Natural killer cell treated with Interleukin-12 subunit alpha and Interleukin-12 subunit beta and Interleukin-15 and Interleukin-18, amount 100 ng/mL, for 72 hours (primary cell): ENCODE results near the gene KRT37. TPM values are rescaled to one million over a fixed set of nuclear protein-coding genes. Genes with fewer than 3 reads are reported as not detected.

Experiments
- ATAC-seq, 2 donors: fragments of 150-1000 bp; cut with Tn5 transposase in 1 of 2; sonication (Bioruptor Pico), chemical (Tn5 transposase) in 1 of 2; 2 replicates each; pipeline ENCODE4 v1.10.0; 2021
- DNase-seq: peaks from one replicate; pipeline ENCODE4 v3.0.0; 2022; ENCODE audit warnings: low spot score
- H3K27ac Mint-ChIP-seq, 2 donors: 1 replicate in 1 of 2; 2 replicates in 1 of 2; pipeline ENCODE4 v1.8.0; 2022; ENCODE audit warnings: mixed read lengths in 2 of 2, mild to moderate bottlenecking in 1 of 2, moderate library complexity in 1 of 2
- H3K27me3 Mint-ChIP-seq, 2 donors: 1 replicate in 1 of 2; 2 replicates in 1 of 2; pipeline ENCODE4 v1.8.0; 2022; ENCODE audit warnings: mixed read lengths in 2 of 2
- H3K36me3 Mint-ChIP-seq: one replicate; pipeline ENCODE4 v1.8.0; 2022; ENCODE audit warnings: mixed read lengths
- H3K4me1 Mint-ChIP-seq, 2 donors: 1 replicate in 1 of 2; 2 replicates in 1 of 2; pipeline ENCODE4 v1.8.0; 2022; ENCODE audit warnings: low read depth in 2 of 2, mixed read lengths in 2 of 2, mild to moderate bottlenecking in 1 of 2
- H3K4me3 Mint-ChIP-seq: one replicate; pipeline ENCODE4 v1.8.0; 2022; ENCODE audit warnings: mixed read lengths
- H3K9me3 Mint-ChIP-seq: 2 replicates; pipeline ENCODE4 v1.8.0; 2022; ENCODE audit warnings: mixed read lengths
- total RNA-seq, 2 donors: library from RNA; stranded (reverse); gene quantifications; one replicate each; pipeline ENCODE4 v1.2.3, GENCODE V29; 2022

The KRT37 gene
- not detected for total RNA-seq

DNA sequence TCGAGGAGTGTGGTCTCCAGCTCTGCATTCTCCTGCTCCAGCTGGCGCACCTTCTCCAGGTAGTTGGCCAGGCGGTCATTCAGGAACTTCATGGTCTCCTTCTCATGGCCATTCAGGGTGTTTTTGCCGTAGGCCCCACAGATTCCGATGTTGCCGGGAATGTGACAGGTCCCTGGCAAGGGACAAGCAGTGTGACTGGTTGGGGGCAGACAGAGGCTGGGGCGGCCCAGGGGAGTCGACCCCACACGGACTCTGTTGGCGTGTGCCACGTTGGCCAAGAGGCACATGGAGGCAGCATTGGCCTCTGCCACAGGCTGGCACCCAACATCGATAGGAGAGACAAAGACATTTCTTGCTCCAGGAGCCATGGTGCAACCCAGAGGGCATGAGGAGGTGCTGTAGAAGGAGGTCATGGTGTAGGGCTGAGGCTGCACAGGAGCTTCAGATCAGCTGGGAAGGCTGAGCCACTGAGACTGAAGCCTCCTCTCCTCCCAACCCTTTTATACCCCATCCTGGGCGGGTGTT is at the start of gene KRT37:
TSS of gene KRT37 (minus strand) at position 475 of the 525 bp plus-strand sequence. CDS start at position 413, 62 bp downstream.
- no peak within 1 kb of the TSS for H3K4me3 Mint-ChIP-seq
- no peak for ATAC-seq
- peaks cover 12 to 14% of the 10 kb centered on the region in 2 donors for H3K27me3 Mint-ChIP-seq
- DNase-seq, result no peak
- no peaks in the 10 kb centered on the region for H3K36me3 Mint-ChIP-seq
- H3K4me1 Mint-ChIP-seq, result no peaks in the 10 kb centered on the region
- no peak within 1 kb of the TSS for H3K27ac Mint-ChIP-seq
- no peaks in the 10 kb centered on the region for H3K9me3 Mint-ChIP-seq

DNA sequence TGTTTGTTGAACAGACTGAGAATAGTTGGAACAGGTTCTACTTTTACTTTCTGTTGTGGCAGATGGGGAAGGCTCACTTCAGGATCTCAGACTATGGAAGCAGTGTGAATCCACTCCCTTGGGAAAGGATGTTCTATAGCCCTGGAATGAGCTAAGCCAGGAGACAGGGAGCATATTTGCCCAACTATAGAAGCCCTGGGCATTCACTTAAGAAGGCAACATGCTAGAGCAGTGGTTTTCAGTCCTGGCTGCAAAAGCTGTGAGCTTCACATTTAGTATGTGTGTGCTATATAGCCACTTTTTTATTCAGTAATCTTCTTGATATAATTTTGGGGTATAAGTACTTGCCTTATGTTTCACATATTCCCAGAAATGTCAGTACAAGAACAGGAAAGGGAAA is 44.0 kb upstream of the KRT37 start:
- H3K36me3 Mint-ChIP-seq, result no peaks in the 10 kb centered on the region
- H3K4me1 Mint-ChIP-seq, result no peaks in the 10 kb centered on the region
- ATAC-seq (no peak), DNase-seq (no peak)
- H3K27me3 Mint-ChIP-seq, result peaks cover 6 to 7% of the 10 kb centered on the region in 2 donors
- no peak overlapping the region for H3K4me3 Mint-ChIP-seq
- H3K9me3 Mint-ChIP-seq, result no peaks in the 10 kb centered on the region
- no peak overlapping the region for H3K27ac Mint-ChIP-seq

DNA sequence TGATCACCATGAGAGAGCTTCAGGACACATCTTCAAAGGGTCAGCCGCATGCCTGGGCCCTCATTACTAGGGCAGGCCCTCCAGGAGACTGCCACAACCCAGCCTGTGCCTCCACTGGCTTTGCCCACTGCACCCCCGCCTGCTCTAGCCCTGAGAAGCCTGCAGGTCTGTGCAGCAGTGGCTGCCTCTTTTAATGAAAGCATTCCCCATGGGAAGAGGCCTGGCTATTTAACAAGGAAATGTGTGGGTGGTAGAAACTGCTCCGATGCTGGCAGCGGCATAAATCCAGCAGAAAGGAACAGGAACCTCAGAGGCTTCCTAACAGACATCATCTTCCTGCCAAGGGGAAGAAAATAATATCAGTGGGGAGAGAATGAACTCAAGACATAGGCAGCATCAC is 43.2 kb upstream of the KRT37 start:
- peaks cover 0 to 3% of the 10 kb centered on the region in 2 donors for H3K27me3 Mint-ChIP-seq
- no peak overlapping the region for H3K27ac Mint-ChIP-seq
- no peaks in the 10 kb centered on the region for H3K9me3 Mint-ChIP-seq
- H3K4me3 Mint-ChIP-seq, result no peak overlapping the region
- no peaks in the 10 kb centered on the region for H3K36me3 Mint-ChIP-seq
- H3K4me1 Mint-ChIP-seq, result no peaks in the 10 kb centered on the region
- DNase-seq (no peak), ATAC-seq (no peak)

DNA sequence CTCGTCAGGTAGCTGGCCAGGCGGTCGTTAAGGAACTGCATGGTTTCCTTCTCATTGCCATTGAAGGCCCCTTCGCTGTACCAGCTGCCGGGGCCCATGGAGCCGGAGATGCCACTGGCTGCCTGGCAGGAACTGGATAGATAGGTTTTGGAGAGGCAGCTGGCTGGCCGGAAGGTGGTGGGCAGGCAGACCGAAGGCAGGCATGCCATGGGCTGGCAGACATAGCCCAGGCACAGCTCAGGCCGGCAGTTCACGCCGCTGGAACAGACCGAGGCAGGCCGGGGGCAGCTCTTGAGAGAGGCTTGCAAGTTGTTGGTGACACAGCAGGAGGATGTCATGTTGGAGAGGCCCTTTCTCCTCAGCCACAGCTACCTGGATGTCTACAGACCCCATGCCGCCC is 42.6 kb upstream of the KRT37 start, which contains the start of gene KRT32:
TSS of gene KRT32 (minus strand) at position 399 of the 400 bp plus-strand sequence. CDS start at position 338, 61 bp downstream.
- H3K36me3 Mint-ChIP-seq, result no peaks in the 10 kb centered on the region
- H3K4me3 Mint-ChIP-seq, result no peak within 1 kb of the TSS
- ATAC-seq (no peak), DNase-seq (no peak)
- H3K27me3 Mint-ChIP-seq, result peaks cover 0 to 3% of the 10 kb centered on the region in 2 donors
- no peaks in the 10 kb centered on the region for H3K9me3 Mint-ChIP-seq
- H3K27ac Mint-ChIP-seq, result no peak within 1 kb of the TSS
- H3K4me1 Mint-ChIP-seq, result no peaks in the 10 kb centered on the region

DNA sequence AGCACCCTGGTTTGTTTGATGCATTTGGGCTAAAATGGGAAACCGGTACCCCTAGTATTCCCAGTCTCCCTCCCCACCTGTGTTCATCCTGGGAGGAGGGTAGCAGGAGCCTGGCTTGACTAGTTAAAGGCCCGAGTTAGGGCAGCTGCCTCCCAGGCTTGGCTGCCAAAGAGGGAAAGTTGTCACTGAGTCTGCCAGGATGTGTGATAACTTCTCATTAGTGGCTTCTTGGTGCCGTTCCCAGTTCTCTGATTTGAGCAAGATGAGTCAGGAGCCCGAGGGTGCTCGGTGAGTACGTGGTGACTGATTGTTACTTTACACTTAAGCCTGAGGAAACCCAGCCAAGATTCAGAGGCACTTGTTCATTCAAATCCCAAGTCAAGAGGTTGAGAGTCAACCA is 40.3 kb upstream of the KRT37 start:
- ATAC-seq, result peak in 1 of 2 donors; percentile 34
- no peak for DNase-seq
- Mint-ChIP-seq H3K9me3 (no peaks in the 10 kb centered on the region), H3K27me3 (peaks cover 7 to 8% of the 10 kb centered on the region in 2 donors), H3K4me3 (no peak overlapping the region), H3K4me1 (no peaks in the 10 kb centered on the region), H3K27ac (no peak overlapping the region), H3K36me3 (no peaks in the 10 kb centered on the region)

DNA sequence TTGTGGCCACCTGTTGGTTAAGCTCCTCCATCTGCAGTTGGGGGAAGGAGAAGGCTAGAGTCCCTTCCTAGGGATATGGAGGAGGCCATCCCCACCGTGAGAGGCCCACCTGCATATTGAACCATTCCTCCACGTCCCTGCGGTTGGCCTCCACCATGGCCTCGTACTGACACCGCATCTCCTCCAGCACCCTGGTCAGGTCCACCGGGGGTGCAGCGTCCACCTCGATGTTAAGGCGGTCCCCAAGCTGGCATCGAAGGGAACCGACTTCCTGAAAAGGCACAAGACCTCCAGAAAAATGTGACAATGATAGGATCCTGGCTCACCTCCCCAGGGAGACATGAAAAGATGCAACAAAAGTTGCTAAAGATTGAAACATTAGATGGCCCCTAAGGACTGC is 39.8 kb upstream of the KRT37 start:
- Mint-ChIP-seq H3K9me3 (no peaks in the 10 kb centered on the region), H3K36me3 (no peaks in the 10 kb centered on the region), H3K4me1 (no peaks in the 10 kb centered on the region), H3K27ac (no peak overlapping the region), H3K27me3 (peaks cover 7 to 8% of the 10 kb centered on the region in 2 donors), H3K4me3 (no peak overlapping the region)
- ATAC-seq (no peak), DNase-seq (no peak)

DNA sequence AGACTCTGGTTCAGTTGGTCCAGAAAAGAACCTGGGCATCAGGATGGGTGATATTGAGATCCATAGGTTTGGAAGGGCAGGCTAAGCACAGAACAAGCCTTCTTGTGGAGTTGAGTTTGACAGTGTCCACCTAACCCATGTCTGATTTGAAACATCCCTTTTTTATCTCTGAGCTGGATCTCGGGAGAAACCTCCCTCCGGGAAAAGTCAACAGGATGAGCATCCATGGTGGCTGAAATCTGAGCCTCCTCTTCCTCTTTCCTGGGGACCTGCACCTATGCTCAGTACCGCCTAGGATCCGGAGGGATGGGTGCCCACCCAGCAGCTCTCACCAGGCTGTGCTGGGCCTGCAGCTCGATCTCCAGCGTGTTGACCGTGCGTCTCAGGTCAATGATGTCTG is 39.4 kb upstream of the KRT37 start:
- no peak for DNase-seq
- Mint-ChIP-seq H3K36me3 (no peaks in the 10 kb centered on the region), H3K4me1 (no peaks in the 10 kb centered on the region), H3K9me3 (no peaks in the 10 kb centered on the region), H3K4me3 (no peak overlapping the region), H3K27ac (no peak overlapping the region), H3K27me3 (peaks cover 6 to 8% of the 10 kb centered on the region in 2 donors)
- ATAC-seq, result no peak

DNA sequence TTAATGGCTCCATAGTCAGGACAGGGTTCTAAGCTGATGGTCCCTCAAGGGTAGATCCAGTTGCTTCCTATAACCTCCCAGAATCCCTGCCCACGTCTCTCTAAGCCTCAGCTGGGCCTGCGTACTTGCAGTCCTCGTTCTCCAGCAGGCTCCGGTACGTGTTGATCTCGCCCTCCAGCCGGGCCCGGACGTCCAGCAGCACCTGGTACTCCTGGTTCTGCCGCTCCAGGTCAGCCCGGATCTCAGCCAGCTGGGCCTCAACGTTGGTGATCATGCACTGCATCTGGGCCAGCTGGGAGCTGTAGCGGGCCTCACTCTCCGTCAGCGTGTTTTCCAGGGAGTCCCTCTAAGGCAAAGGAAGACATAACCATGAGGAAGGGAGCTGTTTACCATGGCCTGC is 38.3 kb upstream of the KRT37 start:
- no peaks in the 10 kb centered on the region for H3K4me1 Mint-ChIP-seq
- no peak overlapping the region for H3K27ac Mint-ChIP-seq
- DNase-seq (no peak), ATAC-seq (no peak)
- H3K4me3 Mint-ChIP-seq, result no peak overlapping the region
- H3K9me3 Mint-ChIP-seq, result no peaks in the 10 kb centered on the region
- H3K27me3 Mint-ChIP-seq, result peaks cover 8 to 10% of the 10 kb centered on the region in 2 donors
- no peaks in the 10 kb centered on the region for H3K36me3 Mint-ChIP-seq

DNA sequence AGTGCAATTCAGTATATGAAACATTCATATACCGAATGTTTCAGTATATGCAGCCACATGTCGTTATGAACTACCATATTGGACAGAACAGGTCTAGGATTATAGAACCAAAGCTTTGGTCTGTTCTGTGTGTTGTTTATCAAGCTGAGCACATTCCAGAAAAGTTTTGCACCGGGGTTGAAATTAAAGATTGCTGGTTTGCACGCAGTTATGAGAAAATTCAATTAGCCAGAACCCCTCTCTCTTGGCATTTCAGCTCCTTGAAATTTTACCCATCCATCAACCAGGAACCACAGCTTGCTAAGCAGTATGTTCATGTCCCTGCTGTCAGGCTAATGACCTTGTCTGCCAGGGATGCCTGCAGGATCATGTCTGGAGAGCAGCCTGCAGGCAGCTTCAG is 33.3 kb upstream of the KRT37 start:
- DNase-seq, result no peak
- Mint-ChIP-seq H3K27me3 (peaks cover 16 to 20% of the 10 kb centered on the region in 2 donors), H3K4me1 (no peaks in the 10 kb centered on the region), H3K36me3 (no peaks in the 10 kb centered on the region), H3K4me3 (no peak overlapping the region), H3K27ac (no peak overlapping the region), H3K9me3 (no peaks in the 10 kb centered on the region)
- no peak for ATAC-seq

DNA sequence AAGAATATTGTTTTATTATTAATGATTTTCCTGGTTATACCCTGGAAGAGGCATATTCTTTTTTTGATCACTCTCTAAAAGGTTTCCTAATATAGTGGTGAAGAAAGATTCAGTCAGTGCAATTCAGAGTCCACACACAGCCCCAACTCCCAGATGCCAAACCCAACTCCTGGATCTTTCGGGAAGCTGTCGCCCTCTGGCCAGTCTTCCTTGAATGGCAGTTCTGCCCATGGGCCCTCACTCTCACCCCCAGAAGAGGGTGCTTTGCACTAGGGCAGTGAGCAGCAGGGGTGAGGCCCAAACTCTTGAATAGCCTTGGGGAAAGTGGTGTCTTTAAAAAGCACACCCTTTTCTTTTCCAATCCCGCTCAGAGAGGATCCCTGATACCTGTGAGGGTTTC is 31.8 kb upstream of the KRT37 start:
- Mint-ChIP-seq H3K9me3 (no peaks in the 10 kb centered on the region), H3K27ac (no peak overlapping the region), H3K36me3 (no peaks in the 10 kb centered on the region), H3K4me3 (no peak overlapping the region), H3K4me1 (no peaks in the 10 kb centered on the region), H3K27me3 (peaks cover 24% of the 10 kb centered on the region in 2 donors)
- no peak for ATAC-seq
- no peak for DNase-seq

DNA sequence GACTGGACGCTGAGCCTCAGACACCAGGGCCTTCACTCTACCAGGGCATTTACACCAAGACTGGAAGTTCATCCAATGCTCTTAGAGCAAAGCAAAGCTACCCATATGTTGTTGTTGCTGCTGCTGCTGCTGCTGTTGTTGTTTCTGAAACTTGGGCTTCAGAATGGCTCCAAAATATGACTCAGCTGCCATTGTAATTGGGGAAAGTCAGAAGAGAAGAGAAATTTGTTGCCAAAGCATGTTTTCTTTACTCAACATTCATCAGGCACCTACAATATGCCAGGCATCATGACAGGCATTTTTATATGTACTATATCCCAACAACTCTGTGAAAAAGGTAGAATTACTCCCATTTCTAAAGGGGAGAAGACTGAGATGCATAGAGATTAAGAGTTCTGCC is 30.9 kb upstream of the KRT37 start:
- H3K27me3 Mint-ChIP-seq, result peaks cover 26 to 29% of the 10 kb centered on the region in 2 donors
- no peaks in the 10 kb centered on the region for H3K36me3 Mint-ChIP-seq
- H3K4me1 Mint-ChIP-seq, result no peaks in the 10 kb centered on the region
- H3K27ac Mint-ChIP-seq, result no peak overlapping the region
- H3K4me3 Mint-ChIP-seq, result no peak overlapping the region
- H3K9me3 Mint-ChIP-seq, result no peaks in the 10 kb centered on the region
- DNase-seq (no peak), ATAC-seq (no peak)

DNA sequence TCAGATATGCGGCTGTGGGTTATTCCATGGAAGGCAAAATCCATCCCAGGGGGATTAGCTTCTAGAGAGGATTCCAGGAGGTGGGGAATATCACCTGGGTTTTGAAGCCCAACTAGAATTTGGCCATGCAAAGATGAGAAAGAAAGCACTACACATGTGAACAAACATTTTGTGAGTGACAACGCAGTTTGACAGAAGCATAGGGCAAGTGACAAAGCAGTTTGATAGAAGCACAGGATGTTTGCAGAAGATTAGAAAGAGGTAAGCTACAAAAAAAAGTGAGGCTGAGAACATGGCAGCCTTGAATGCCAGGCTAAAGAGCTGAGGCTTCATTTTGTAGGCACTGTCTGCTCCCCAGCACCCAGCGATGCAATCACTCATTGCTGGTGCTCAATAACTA is 28.7 kb upstream of the KRT37 start:
- Mint-ChIP-seq H3K27ac (no peak overlapping the region), H3K9me3 (no peaks in the 10 kb centered on the region), H3K4me1 (no peaks in the 10 kb centered on the region), H3K36me3 (no peaks in the 10 kb centered on the region), H3K27me3 (peaks cover 24 to 32% of the 10 kb centered on the region in 2 donors), H3K4me3 (no peak overlapping the region)
- DNase-seq (no peak), ATAC-seq (no peak)

DNA sequence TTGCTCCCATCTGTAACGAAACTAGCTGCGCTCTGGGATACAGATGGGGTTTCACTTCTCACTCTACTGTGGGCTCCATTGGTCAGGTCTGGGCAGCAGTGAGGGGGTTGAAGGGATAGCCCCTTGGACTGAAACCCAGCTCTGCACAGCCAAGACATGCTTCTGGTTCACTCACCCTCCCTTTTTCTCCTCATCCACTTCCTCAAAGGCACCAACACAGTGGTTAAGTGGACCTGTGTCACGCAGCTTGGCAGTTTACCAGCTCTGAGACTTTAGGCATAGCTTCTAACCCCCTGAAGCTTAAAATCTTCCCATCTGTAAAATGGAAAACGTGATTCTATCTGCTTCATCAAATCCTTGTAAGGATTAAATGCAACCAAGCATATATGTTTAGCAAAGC is 27.9 kb upstream of the KRT37 start:
- H3K9me3 Mint-ChIP-seq, result no peaks in the 10 kb centered on the region
- DNase-seq (no peak), ATAC-seq (no peak)
- H3K27ac Mint-ChIP-seq, result no peak overlapping the region
- peaks cover 24 to 32% of the 10 kb centered on the region in 2 donors for H3K27me3 Mint-ChIP-seq
- no peaks in the 10 kb centered on the region for H3K4me1 Mint-ChIP-seq
- no peaks in the 10 kb centered on the region for H3K36me3 Mint-ChIP-seq
- H3K4me3 Mint-ChIP-seq, result no peak overlapping the region

DNA sequence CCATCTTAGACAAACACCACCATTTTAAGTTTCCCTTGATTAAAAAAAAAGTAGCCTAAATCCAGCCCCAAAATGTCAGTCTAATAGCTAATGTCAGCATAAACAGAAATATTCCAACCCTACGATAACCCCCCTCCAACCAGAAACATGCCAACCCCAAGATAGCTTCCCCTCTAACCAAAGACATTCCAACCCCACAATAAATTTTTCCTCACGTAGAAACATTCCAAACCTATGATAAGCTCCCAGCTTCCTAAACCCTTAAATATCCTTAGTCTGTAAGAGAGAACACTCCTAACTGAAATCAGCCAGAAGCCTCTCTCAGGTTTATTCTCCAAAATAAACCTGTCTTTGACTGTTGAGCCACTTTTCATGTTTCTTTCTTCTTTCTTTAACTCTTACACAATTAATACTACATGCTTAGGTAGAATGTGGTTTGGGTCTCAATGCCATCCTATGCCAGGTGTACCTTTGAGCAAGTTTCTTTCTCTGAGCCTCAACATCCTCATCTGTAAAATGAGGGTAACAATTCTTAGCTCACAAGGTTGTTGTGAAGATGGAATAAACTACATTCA is 26.9 kb upstream of the KRT37 start:
- Mint-ChIP-seq H3K36me3 (no peaks in the 10 kb centered on the region), H3K4me1 (no peaks in the 10 kb centered on the region), H3K27ac (no peak overlapping the region), H3K4me3 (no peak overlapping the region), H3K27me3 (peaks cover 26 to 36% of the 10 kb centered on the region in 2 donors), H3K9me3 (no peaks in the 10 kb centered on the region)
- no peak for ATAC-seq
- no peak for DNase-seq

DNA sequence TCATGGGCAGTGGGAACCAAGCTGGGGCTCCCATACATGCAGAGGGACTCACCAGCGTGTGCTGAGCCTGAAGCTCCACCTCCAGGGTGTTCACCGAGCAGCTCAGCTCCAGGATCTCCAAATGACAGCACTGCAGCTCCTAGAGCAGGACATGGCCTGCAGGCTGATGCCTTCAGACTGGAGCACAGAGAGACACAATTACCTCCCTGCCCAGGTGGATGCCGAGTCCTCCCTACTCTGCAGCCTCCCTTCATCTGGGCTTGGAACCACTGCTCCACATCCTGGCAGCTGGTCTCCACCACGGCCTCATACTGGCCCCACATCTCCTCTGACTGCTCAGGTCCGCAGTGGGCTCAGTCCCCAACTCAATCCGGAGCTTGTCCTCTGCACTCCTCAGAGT is 24.6 kb upstream of the KRT37 start:
- H3K9me3 Mint-ChIP-seq, result no peaks in the 10 kb centered on the region
- H3K4me3 Mint-ChIP-seq, result no peak overlapping the region
- DNase-seq (no peak), ATAC-seq (no peak)
- no peaks in the 10 kb centered on the region for H3K4me1 Mint-ChIP-seq
- no peaks in the 10 kb centered on the region for H3K36me3 Mint-ChIP-seq
- peaks cover 32 to 39% of the 10 kb centered on the region in 2 donors for H3K27me3 Mint-ChIP-seq
- H3K27ac Mint-ChIP-seq, result no peak overlapping the region
